HepG2 (cell line): Measurements from ENCODE around the gene PCDHGA11. TPM values are rescaled to one million over a fixed set of nuclear protein-coding genes. Genes with fewer than 3 reads are reported as not detected.

Experiments
- ATAC-seq: fragments of 200-7000 bp; cut with Tn5 transposase; 3 replicates; pipeline ENCODE4 v1.9.1; 2020; ENCODE audit warnings: mild to moderate bottlenecking, moderate library complexity
- Bru-seq: library from RNA; stranded (reverse); fragments of 400-500 nt; gene quantifications from one replicate; lab custom pipeline; 2021; lab: Mats Ljungman, UMichigan
- BruChase-seq, 2 experiments: library from RNA; stranded (reverse); fragments of 400-500 nt; gene quantifications; one replicate each; lab custom pipeline; 2021; lab: Mats Ljungman, UMichigan
- BruUV-seq: library from RNA; stranded (reverse); fragments of 400-500 nt; replicated peaks from 2 replicates; lab custom pipeline; 2021; lab: Mats Ljungman, UMichigan
- CTCF ChIA-PET: fragments of 300-600 bp; formaldehyde crosslinking; extraction: SDS; loops from one replicate; lab custom pipeline; 2021; ENCODE audit warnings: low total read pairs, inconsistent platforms, low intra/inter-chr PET ratio; lab: Yijun Ruan, JAX
- POLR2A ChIA-PET: fragments of 350-600 bp; sonication (Branson Sonifier 250); formaldehyde crosslinking; loops from one replicate; lab custom pipeline; 2020; ENCODE audit warnings: antibody characterized with exemption, inconsistent platforms; lab: Yijun Ruan, JAX
- DNase-seq: peaks from one replicate; pipeline ENCODE4 v3.0.0-alpha.2; 2015; ENCODE audit warnings: low spot score
- FAIRE-seq: peaks from 3 replicates; lab custom pipeline; 2011; peaks lifted over from hg19 to GRCh38; lab: Jason Lieb, UNC
- H2AFZ ChIP-seq: one replicate; pipeline ENCODE4 v1.6.1; 2011; ENCODE audit warnings: low read length, inconsistent platforms
- H3K27ac ChIP-seq: fragments of 300-600 bp; 3 replicates; pipeline ENCODE4 v1.8.0; 2011; ENCODE audit warnings: mixed run types, mild to moderate bottlenecking, mixed read lengths, low read length, inconsistent platforms; ENCODE audit not compliant: insufficient read depth; ENCODE audit errors: extremely low read length
- H3K27me3 ChIP-seq, 2 experiments: fragments of 200-600 bp in 1 of 2; 2 replicates in 1 of 2; 3 replicates in 1 of 2; pipeline versions ENCODE4 v1.6.0 to v1.8.0; 2011; ENCODE audit warnings: low read length in 2 of 2, mild to moderate bottlenecking in 2 of 2, moderate library complexity in 2 of 2, inconsistent platforms in 1 of 2; ENCODE audit not compliant: insufficient read depth in 2 of 2, control insufficient read depth in 1 of 2
- H3K36me3 ChIP-seq, 2 experiments: fragments of 200-600 bp in 1 of 2; replicated peaks in 1 of 2; 2 replicates in 1 of 2; 3 replicates in 1 of 2; pipeline versions ENCODE4 v1.5.1 to v1.8.0; 2011; ENCODE audit warnings: low read length in 2 of 2, inconsistent platforms in 1 of 2; ENCODE audit not compliant: insufficient read depth in 2 of 2, control insufficient read depth in 1 of 2
- H3K4me1 ChIP-seq: 2 replicates; pipeline ENCODE4 v1.5.1; 2012; ENCODE audit warnings: low read length, inconsistent platforms; ENCODE audit not compliant: insufficient read depth
- H3K4me2 ChIP-seq: 2 replicates; pipeline ENCODE4 v1.6.0; 2011; ENCODE audit warnings: low read depth, low read length, inconsistent platforms
- H3K4me3 ChIP-seq, 3 experiments: fragments of 200-600 bp in 1 of 3; sonication (generic), shearing (Covaris generic) in 1 of 3; replicated peaks in 1 of 3; 2 replicates each; pipeline ENCODE4 v1.5.1; 2011 to 2016; ENCODE audit warnings: low read length in 3 of 3, inconsistent platforms in 2 of 3, low read depth in 2 of 3, mild to moderate bottlenecking in 2 of 3, control low read depth in 1 of 3, mixed read lengths in 1 of 3; ENCODE audit not compliant: insufficient read depth in 1 of 3
- H3K79me2 ChIP-seq: one replicate; pipeline ENCODE4 v1.6.1; 2011; ENCODE audit warnings: low read length, inconsistent platforms; ENCODE audit not compliant: insufficient read depth
- H3K9ac ChIP-seq: 2 replicates; pipeline ENCODE4 v1.6.0; 2011; ENCODE audit warnings: mild to moderate bottlenecking, low read depth, low read length, inconsistent platforms; ENCODE audit not compliant: insufficient read depth
- H3K9me3 ChIP-seq: 2 replicates; pipeline ENCODE4 v1.5.1; 2012; ENCODE audit warnings: mild to moderate bottlenecking, low read length
- H4K20me1 ChIP-seq: 2 replicates; pipeline ENCODE4 v1.6.0; 2011; ENCODE audit warnings: inconsistent platforms, mild to moderate bottlenecking, low read length, moderate library complexity; ENCODE audit not compliant: insufficient read depth
- CTCF ChIP-seq: sonication (generic); formaldehyde crosslinking; IDR thresholded peaks from 2 replicates; pipeline ENCODE4 v1.5.0; 2020; ENCODE audit warnings: mild to moderate bottlenecking, missing genetic modification reagents, moderate library complexity
- EP300 ChIP-seq, 3 experiments: sonication (generic) in 1 of 3; formaldehyde crosslinking in 1 of 3; IDR thresholded peaks; 2 replicates each; pipeline versions ENCODE4 v1.5.1 to v1.6.1; 2011 to 2020; ENCODE audit warnings: low read depth in 2 of 3, low read length in 2 of 3, borderline replicate concordance in 1 of 3, improper control_type of control experiment in 1 of 3, mild to moderate bottlenecking in 1 of 3, missing genetic modification reagents in 1 of 3, moderate library complexity in 1 of 3
- GTF2F1 ChIP-seq: fragments of 150-350 bp; IDR thresholded peaks from 2 replicates; pipeline ENCODE4 v1.6.1; 2014; ENCODE audit warnings: low read length
- HCFC1 ChIP-seq: fragments of 150-350 bp; IDR thresholded peaks from 2 replicates; pipeline ENCODE4 v1.6.1; 2014; ENCODE audit warnings: low read depth, low read length
- MAFF ChIP-seq: IDR thresholded peaks from 2 replicates; pipeline ENCODE4 v1.6.1; 2011; ENCODE audit warnings: low read depth, low read length, improper control_type of control experiment
- MIXL1 ChIP-seq: IDR thresholded peaks from 2 replicates; pipeline ENCODE4 v1.6.1; 2016
- MNT ChIP-seq: fragments of 450-650 bp; IDR thresholded peaks from 2 replicates; pipeline ENCODE4 v1.6.1; 2016
- PTBP1 ChIP-seq: fragments of 200-400 bp; formaldehyde crosslinking; IDR thresholded peaks from 2 replicates; pipeline ENCODE4 v1.6.1; 2018; ENCODE audit warnings: low read length, low read depth; ENCODE audit not compliant: poor library complexity, severe bottlenecking
- SIN3A ChIP-seq: IDR thresholded peaks from 2 replicates; pipeline ENCODE4 v1.6.1; 2011; ENCODE audit warnings: low read depth, mild to moderate bottlenecking, control low read depth, low read length, borderline replicate concordance
- SMAD9 ChIP-seq: sonication (generic); formaldehyde crosslinking; IDR thresholded peaks from 2 replicates; pipeline ENCODE4 v1.5.1; 2020; ENCODE audit warnings: mild to moderate bottlenecking, missing genetic modification reagents
- STAG1 ChIP-seq: sonication (generic); formaldehyde crosslinking; IDR thresholded peaks from 2 replicates; pipeline ENCODE4 v1.4.0; 2020; ENCODE audit warnings: missing genetic modification reagents
- TBL1XR1 ChIP-seq: fragments of 150-350 bp; IDR thresholded peaks from 2 replicates; pipeline ENCODE4 v1.6.1; 2014; ENCODE audit warnings: borderline replicate concordance, low read length; ENCODE audit not compliant: partially characterized antibody
- U2AF2 ChIP-seq: fragments of 200-400 bp; formaldehyde crosslinking; IDR thresholded peaks from 2 replicates; pipeline ENCODE4 v1.6.1; 2017; ENCODE audit warnings: low read depth, mild to moderate bottlenecking, low read length
- ZNF260 ChIP-seq: sonication (generic); formaldehyde crosslinking; IDR thresholded peaks from 2 replicates; pipeline ENCODE4 v1.4.0; 2020; ENCODE audit warnings: missing genetic modification reagents, low read depth, mild to moderate bottlenecking, borderline replicate concordance
- ZNF530 ChIP-seq: sonication (generic); formaldehyde crosslinking; IDR thresholded peaks from 2 replicates; pipeline ENCODE4 v1.5.0; 2020; ENCODE audit warnings: low read depth, mild to moderate bottlenecking, missing genetic modification reagents
- ZNF605 ChIP-seq: sonication (generic); formaldehyde crosslinking; IDR thresholded peaks from 2 replicates; pipeline ENCODE4 v1.8.0; 2022; ENCODE audit warnings: mild to moderate bottlenecking, missing genetic modification reagents
- ZNF782 ChIP-seq: sonication (generic); formaldehyde crosslinking; IDR thresholded peaks from 2 replicates; pipeline ENCODE4 v1.4.0; 2020; ENCODE audit warnings: missing genetic modification reagents, mild to moderate bottlenecking, borderline replicate concordance
- WGBS: methylation state at CpG from one replicate; pipeline ENCODE4 v1.1.6; 2017; ENCODE audit warnings: low lambda C conversion rate; 5-methylcytosine and 5-hydroxymethylcytosine counted together
- in situ Hi-C: cut with HindIII; loops from 2 replicates; pipeline ENCODE4 v1.10.0; 2017; ENCODE audit warnings: low pct_unique_long_range_greater_than_20kb; ENCODE audit not compliant: extremely low pct_ligation_motif_present
- intact Hi-C: fragments of 100-400 bp; cut with micrococcal nuclease; formaldehyde crosslinking; loops from one replicate; pipeline ENCODE4 v1.10.0; 2022; ENCODE audit not compliant: unreplicated experiment
- long read RNA-seq, 2 experiments: library from RNA in 1 of 2; library from polyadenylated mRNA in 1 of 2; stranded (forward) in 1 of 2; unstranded in 1 of 2; transcript quantifications; one replicate each; pipeline ENCODE4 v2.0.0, GENCODE V29; 2019 to 2022
- polyA minus RNA-seq, 3 experiments: library from RNA; depleted of rRNA, polyadenylated mRNA; stranded (reverse); fragments of >200 nt; gene quantifications; 2 replicates each; pipeline ENCODE4 v1.2.3, GENCODE V29; 2011; ENCODE audit warnings: low replicate concordance in 1 of 3
- polyA plus RNA-seq, 8 experiments: library from polyadenylated mRNA; depleted of rRNA in 3 of 8; stranded (reverse) in 7 of 8; unstranded in 1 of 8; fragments of >200 nt; fragmentation: Illumina TruSeq in 4 of 8; extraction: Trizol in 4 of 8; gene quantifications; 2 replicates each; pipeline versions ENCODE4 v1.2.1 to v1.2.3, GENCODE V29; 2011 to 2016; ENCODE audit warnings: low read depth in 4 of 8, missing spikeins in 1 of 8, mixed read lengths in 1 of 8; ENCODE audit not compliant: insufficient read depth in 1 of 8
- total RNA-seq, 5 experiments: library from RNA; depleted of rRNA; stranded (reverse); fragments of >200 nt; fragmentation: Illumina TruSeq; extraction: Trizol; gene quantifications; 2 replicates each; pipeline ENCODE4 v1.2.3, GENCODE V29; 2016; ENCODE audit warnings: low read depth in 1 of 5

The PCDHGA11 gene
- 0.24 TPM in 1 of 2 replicates, not detected in the other for total RNA-seq (2016; rRNA removed; fragmentation: Illumina TruSeq; extraction: Trizol)
- not detected in 2 replicates for total RNA-seq (2016; cell fraction: cytosol; rRNA removed; fragmentation: Illumina TruSeq; extraction: Trizol; ENCODE audit: low read depth)
- total RNA-seq (2016; cell fraction: insoluble cytoplasmic fraction; rRNA removed; fragmentation: Illumina TruSeq; extraction: Trizol): 0.28 TPM in 1 of 2 replicates, not detected in the other
- not detected in 2 replicates for total RNA-seq (2016; cell fraction: membrane; rRNA removed; fragmentation: Illumina TruSeq; extraction: Trizol)
- total RNA-seq (2016; cell fraction: nucleus; rRNA removed; fragmentation: Illumina TruSeq; extraction: Trizol): 0.84 and 0.94 TPM in 2 replicates
- polyA plus RNA-seq (2011; rRNA removed): 0.04 and 0.05 TPM in 2 replicates
- not detected in 2 replicates for polyA plus RNA-seq (2011; cell fraction: cytosol; rRNA removed)
- 0.43 and 0.45 TPM in 2 replicates for polyA plus RNA-seq (2011; cell fraction: nucleus; rRNA removed)
- 0.07 TPM in 1 of 2 replicates, not detected in the other for polyA plus RNA-seq (2012)
- not detected in 2 replicates for polyA plus RNA-seq (2016; cell fraction: cytosol; fragmentation: Illumina TruSeq; extraction: Trizol; ENCODE audit: low read depth)
- polyA plus RNA-seq (2016; cell fraction: insoluble cytoplasmic fraction; fragmentation: Illumina TruSeq; extraction: Trizol; ENCODE audit: low read depth): not detected in 2 replicates
- not detected in 2 replicates for polyA plus RNA-seq (2016; cell fraction: membrane; fragmentation: Illumina TruSeq; extraction: Trizol; ENCODE audit: low read depth)
- polyA plus RNA-seq (2016; cell fraction: nucleus; fragmentation: Illumina TruSeq; extraction: Trizol; ENCODE audit: insufficient read depth, low read depth): 0.23 TPM in 1 of 2 replicates, not detected in the other
- 0.09 and 0.50 TPM in 2 replicates for polyA minus RNA-seq (2011; rRNA and poly(A)+ RNA removed; ENCODE audit: low replicate concordance)
- polyA minus RNA-seq (2011; cell fraction: cytosol; rRNA and poly(A)+ RNA removed): not detected in 2 replicates
- 3.2 and 3.5 TPM in 2 replicates for polyA minus RNA-seq (2011; cell fraction: nucleus; rRNA and poly(A)+ RNA removed)
- percentile 36 among the genes with signal in this experiment for Bru-seq, nascent RNA
- percentile 38 among the genes with signal in this experiment for BruChase-seq, experiment 1, labeled RNA remaining after a 6-hour chase
- BruChase-seq, experiment 2, labeled RNA remaining after a 2-hour chase: percentile 48 among the genes with signal in this experiment
- long read RNA-seq, experiment 1: 0 reads
- long read RNA-seq, experiment 2: 0 reads

GRCh38 chr5:141420855-141421488 is at the start of gene PCDHGA11:
Gene PCDHGA11 (plus strand): TSS chr5:141421051. CDS start chr5:141421228, 177 bp downstream.
- ATAC-seq (no peak), FAIRE-seq (no peak), DNase-seq (no peak)
- Histone ChIP-seq H3K27me3 (no peaks in the 10 kb centered on the region), H3K79me2 (no peaks in the 10 kb centered on the region), H3K36me3 (no peaks in the 10 kb centered on the region), H3K4me3 (no peak within 1 kb of the TSS), H3K4me2 (no peak within 1 kb of the TSS), H3K9me3 (peaks cover 30% of the 10 kb centered on the region), H2AFZ (no peak within 1 kb of the TSS), H3K9ac (no peak within 1 kb of the TSS), H3K27ac (no peak within 1 kb of the TSS), H3K4me1 (no peaks in the 10 kb centered on the region), H4K20me1 (no peaks in the 10 kb centered on the region)
- intact Hi-C loops: no loop called here
- ChIA-PET POLR2A (no interaction called here), CTCF (interaction anchor here (1.4 kb wide), 1 partner anchor 104 kb away, joined by 8 read pairs; no protein-coding TSS in a partner anchor)
- WGBS: 76% methylated on average over 39 of the region's 42 CpGs
- BruUV-seq: no TSS peak
- TF ChIP-seq CTCF (peak; percentile 60), MIXL1 (CRISPR knock-in tag) (no peak), U2AF2 (no peak), GTF2F1 (no peak), ZNF605 (CRISPR knock-in tag) (no peak), ZNF530 (no peak), TBL1XR1 (no peak), HCFC1 (no peak), PTBP1 (no peak), EP300 (IDR thresholded peaks at IDR 0.05; ENCODE audit: low read depth in 2 of 2, low read length in 2 of 2) (no peak), EP300 (CRISPR knock-in tag; IDR thresholded peaks at IDR 0.05; ENCODE audit: borderline replicate concordance) (no peak), ZNF782 (no peak), MAFF (no peak), MNT (no peak), SMAD9 (CRISPR knock-in tag) (no peak), STAG1 (CRISPR knock-in tag) (peak; percentile 30), ZNF260 (CRISPR knock-in tag) (no peak), SIN3A (no peak)
- in situ Hi-C loops: no loop called here
